ENCODE data around the gene AQP6. TPM values are rescaled to one million over a fixed set of nuclear protein-coding genes. Genes with fewer than 3 reads are reported as not detected.

The AQP6 gene
- total RNA-seq, 1 experiment from 2014 or later, result 0.09 TPM

DNA sequence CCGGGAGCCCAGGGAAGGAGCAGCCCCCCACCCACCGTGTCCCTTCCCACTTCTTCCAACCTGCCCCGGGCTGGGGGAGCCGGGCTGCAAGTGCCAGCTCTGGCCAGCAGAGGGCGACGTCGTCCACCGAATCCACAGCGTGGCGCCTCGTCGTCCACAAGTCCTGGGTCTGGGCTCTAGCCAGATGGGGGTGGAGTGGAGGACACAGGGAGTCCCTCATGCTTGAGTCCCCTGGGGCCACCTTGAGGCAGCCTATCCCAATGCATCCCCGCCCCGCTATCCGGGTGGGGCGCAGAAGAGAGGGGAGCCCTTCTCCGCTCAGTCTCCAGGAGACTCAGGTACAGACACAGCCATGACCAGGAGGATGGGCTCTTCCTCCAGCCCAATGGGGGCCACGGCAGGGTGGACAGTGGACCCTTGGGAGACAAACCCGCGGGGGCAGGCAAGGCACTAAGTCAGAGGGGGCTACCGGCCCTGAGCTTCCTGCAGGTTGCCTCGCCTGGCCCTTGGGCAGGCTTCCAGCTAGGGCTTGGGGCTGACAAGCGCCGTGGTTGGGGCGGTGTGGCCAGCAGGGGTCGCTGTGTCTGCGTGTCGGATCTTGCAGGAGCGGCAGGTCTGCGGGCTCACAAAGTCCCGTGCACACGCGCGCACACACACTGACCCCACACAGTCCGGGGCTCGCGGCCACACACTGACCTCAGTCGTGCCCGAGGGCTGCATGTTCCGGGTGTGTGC lies 5.5 kb upstream of the AQP6 start:
- H3K4me2 ChIP-seq (ENCODE audit: insufficient read depth, insufficient read length, low read length), result peak overlapping the region; percentile 12
- no peak overlapping the region for H3K56ac ChIP-seq (ENCODE audit: insufficient read length, low read depth, low read length)
- no peak overlapping the region for H2BK120ac ChIP-seq (ENCODE audit: low read depth, low read length, poor library complexity, severe bottlenecking)
- no peak overlapping the region for H4K5ac ChIP-seq (ENCODE audit: insufficient read length, low read depth, low read length)
- H3K4me1 Mint-ChIP-seq, result peaks cover 16 to 18% of the 10 kb centered on the region in 2 experiments
- no peaks in the 10 kb centered on the region for H3K23me2 ChIP-seq (ENCODE audit: insufficient read length, low read depth, low read length, poor library complexity, severe bottlenecking)
- peaks cover 47% of the 10 kb centered on the region for H3K27me3 Mint-ChIP-seq (ENCODE audit: low read depth)
- no peak overlapping the region for H2BK15ac ChIP-seq (ENCODE audit: low read depth, low read length)
- H3K36me3 Mint-ChIP-seq (ENCODE audit: insufficient read depth in 1 of 3, low read depth in 3 of 3), result no peaks in the 10 kb centered on the region
- H3K9me3 ChIP-seq (ENCODE audit: control insufficient read depth, low read depth, low read length), result no peaks in the 10 kb centered on the region
- H3K9ac ChIP-seq (ENCODE audit: extremely low read depth, insufficient read length, low read length), result no peak overlapping the region
- TF ChIP-seq, protein P1, sequence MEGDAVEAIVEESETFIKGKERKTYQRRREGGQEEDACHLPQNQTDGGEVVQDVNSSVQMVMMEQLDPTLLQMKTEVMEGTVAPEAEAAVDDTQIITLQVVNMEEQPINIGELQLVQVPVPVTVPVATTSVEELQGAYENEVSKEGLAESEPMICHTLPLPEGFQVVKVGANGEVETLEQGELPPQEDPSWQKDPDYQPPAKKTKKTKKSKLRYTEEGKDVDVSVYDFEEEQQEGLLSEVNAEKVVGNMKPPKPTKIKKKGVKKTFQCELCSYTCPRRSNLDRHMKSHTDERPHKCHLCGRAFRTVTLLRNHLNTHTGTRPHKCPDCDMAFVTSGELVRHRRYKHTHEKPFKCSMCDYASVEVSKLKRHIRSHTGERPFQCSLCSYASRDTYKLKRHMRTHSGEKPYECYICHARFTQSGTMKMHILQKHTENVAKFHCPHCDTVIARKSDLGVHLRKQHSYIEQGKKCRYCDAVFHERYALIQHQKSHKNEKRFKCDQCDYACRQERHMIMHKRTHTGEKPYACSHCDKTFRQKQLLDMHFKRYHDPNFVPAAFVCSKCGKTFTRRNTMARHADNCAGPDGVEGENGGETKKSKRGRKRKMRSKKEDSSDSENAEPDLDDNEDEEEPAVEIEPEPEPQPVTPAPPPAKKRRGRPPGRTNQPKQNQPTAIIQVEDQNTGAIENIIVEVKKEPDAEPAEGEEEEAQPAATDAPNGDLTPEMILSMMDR (conservative IDR thresholded peaks at IDR 0.05), result peak; percentile 75
- H2BK12ac ChIP-seq (ENCODE audit: insufficient read length, low read depth, low read length), result no peak overlapping the region
- no peaks in the 10 kb centered on the region for H3K79me2 ChIP-seq (ENCODE audit: insufficient read depth, low read length)
- no peak overlapping the region for H2BK20ac ChIP-seq (ENCODE audit: low read depth, low read length, poor library complexity, severe bottlenecking)
- no peak overlapping the region for H3K14ac ChIP-seq (ENCODE audit: insufficient read depth, low read length)
- H3K27me3 ChIP-seq (ENCODE audit: insufficient read depth, low read length), result peaks cover 2% of the 10 kb centered on the region; the same call in 1 of the 2 replicates
- no peak overlapping the region for H3K4ac ChIP-seq (ENCODE audit: low read depth, low read length)
- H2AFZ ChIP-seq (ENCODE audit: low read length), result no peak overlapping the region
- no peak overlapping the region for H4K8ac ChIP-seq (replicated peaks; ENCODE audit: insufficient read length, low read depth, low read length)
- no peak overlapping the region for H2BK5ac ChIP-seq (ENCODE audit: insufficient read length, low read length)
- WGBS (ENCODE audit: extremely low coverage, insufficient read length, low lambda C conversion rate), result no CpG with 5 or more reads among the region's 40 CpGs
- no peak overlapping the region; a peak in 1 of 7 replicates for H3K27ac Mint-ChIP-seq
- H2AK5ac ChIP-seq (ENCODE audit: insufficient read length, low read length), result no peak overlapping the region
- H3K9me3 Mint-ChIP-seq, result no peaks in the 10 kb centered on the region
- no peaks in the 10 kb centered on the region for H4K20me1 ChIP-seq (ENCODE audit: control insufficient read depth, insufficient read depth, insufficient read length)
- no peak overlapping the region for H3T11ph ChIP-seq (ENCODE audit: low read length)
- H3K4me3 Mint-ChIP-seq, result peak overlapping the region; percentile 42 to 57
- no peak overlapping the region for H3K18ac ChIP-seq (ENCODE audit: insufficient read length, low read depth, low read length)
- no peaks in the 10 kb centered on the region for H3K79me1 ChIP-seq (ENCODE audit: insufficient read depth, low read depth, low read length, poor library complexity, severe bottlenecking)
- DNase-seq, result peak; percentile 93
- H4K91ac ChIP-seq (ENCODE audit: insufficient read length, low read depth, low read length), result no peak overlapping the region
- no peaks in the 10 kb centered on the region for H3K4me1 ChIP-seq (ENCODE audit: insufficient read depth, low read length)
- no peak overlapping the region for H3K27ac ChIP-seq (ENCODE audit: insufficient read length, low read depth, low read length)
- no peak overlapping the region for H3K23ac ChIP-seq (ENCODE audit: insufficient read length, low read depth, low read length)

Data from H9 (cell line).